Measurements from ENCODE around the gene NPTX2.

GRCh38 chr7:98569691-98570337 is 47.3 kb upstream of the NPTX2 start:
- TF ChIP-seq FOXP1 (CRISPR knock-in tag; IDR thresholded peaks at IDR 0.05; ENCODE audit: borderline replicate concordance): no peak
- TF ChIP-seq CTCF (IDR thresholded peaks at IDR 0.05): no peak
- no peak for TF ChIP-seq NR3C1 (CRISPR knock-in tag; conservative IDR thresholded peaks at IDR 0.05; ENCODE audit: low read depth)
- TF ChIP-seq E2F4 (CRISPR knock-in tag; IDR thresholded peaks at IDR 0.05; ENCODE audit: borderline replicate concordance, low read depth): no peak
- no peak for TF ChIP-seq JUN (CRISPR knock-in tag; IDR thresholded peaks at IDR 0.05)
- TF ChIP-seq, protein P1, sequence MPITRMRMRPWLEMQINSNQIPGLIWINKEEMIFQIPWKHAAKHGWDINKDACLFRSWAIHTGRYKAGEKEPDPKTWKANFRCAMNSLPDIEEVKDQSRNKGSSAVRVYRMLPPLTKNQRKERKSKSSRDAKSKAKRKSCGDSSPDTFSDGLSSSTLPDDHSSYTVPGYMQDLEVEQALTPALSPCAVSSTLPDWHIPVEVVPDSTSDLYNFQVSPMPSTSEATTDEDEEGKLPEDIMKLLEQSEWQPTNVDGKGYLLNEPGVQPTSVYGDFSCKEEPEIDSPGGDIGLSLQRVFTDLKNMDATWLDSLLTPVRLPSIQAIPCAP (CRISPR knock-in tag; IDR thresholded peaks at IDR 0.05): no peak
- no peak for TF ChIP-seq ATF1 (CRISPR knock-in tag; IDR thresholded peaks at IDR 0.05)
- TF ChIP-seq NR2C2 (CRISPR knock-in tag; IDR thresholded peaks at IDR 0.05): no peak

All from WTC11 (cell line).